Stimulated activated effector memory CD8-positive, alpha-beta T cell treated with anti-CD3 and anti-CD28 coated beads, Interleukin-12 subunit alpha, Interleukin-12 subunit beta, amount 100 ng/mL, for 72 hours (primary cell): ENCODE data around the gene XPNPEP2.

ENCODE experiments used
- ATAC-seq: fragments of 150-1000 bp; cut with Tn5 transposase; 2 replicates; pipeline ENCODE4 v1.10.0; 2021
- DNase-seq, 2 donors: peaks; one replicate each; pipeline ENCODE4 v3.0.0; 2021 to 2022; ENCODE audit warnings: low spot score in 2 of 2
- H3K27ac Mint-ChIP-seq: one replicate; pipeline ENCODE4 v1.8.0; 2022; ENCODE audit warnings: mild to moderate bottlenecking, mixed read lengths
- H3K36me3 Mint-ChIP-seq: one replicate; pipeline ENCODE4 v1.8.0; 2022; ENCODE audit warnings: mild to moderate bottlenecking, mixed read lengths
- H3K4me1 Mint-ChIP-seq: one replicate; pipeline ENCODE4 v1.8.0; 2022; ENCODE audit warnings: mixed read lengths
- H3K4me3 Mint-ChIP-seq: one replicate; pipeline ENCODE4 v1.8.0; 2022; ENCODE audit warnings: mild to moderate bottlenecking, mixed read lengths
- H3K9me3 Mint-ChIP-seq: one replicate; pipeline ENCODE4 v1.8.0; 2022; ENCODE audit warnings: mixed read lengths

The XPNPEP2 gene

GRCh38 chrX:129738466-129739308, at the start of gene XPNPEP2:
Gene XPNPEP2, plus strand, starts transcription at chrX:129738979. Its CDS starts 235 bp downstream, at chrX:129739214.
- Mint-ChIP-seq H3K27ac (peak within 1 kb of the TSS; percentile 74), H3K4me3 (no peak within 1 kb of the TSS), H3K36me3 (peaks cover 6% of the 10 kb centered on the region), H3K4me1 (peaks cover 35% of the 10 kb centered on the region), H3K9me3 (no peaks in the 10 kb centered on the region)
- ATAC-seq, result no peak
- DNase-seq, result no peak

GRCh38 chrX:129689796-129690195, 49.0 kb upstream of the XPNPEP2 start:
- H3K4me3 Mint-ChIP-seq, result no peak overlapping the region
- DNase-seq, result no peak
- no peak overlapping the region for H3K27ac Mint-ChIP-seq
- H3K9me3 Mint-ChIP-seq, result no peaks in the 10 kb centered on the region
- H3K36me3 Mint-ChIP-seq, result no peaks in the 10 kb centered on the region
- no peak for ATAC-seq
- no peaks in the 10 kb centered on the region for H3K4me1 Mint-ChIP-seq

- no peaks in the 10 kb centered on the region for H3K36me3 Mint-ChIP-seq
- H3K4me1 Mint-ChIP-seq, result no peaks in the 10 kb centered on the region
- H3K4me3 Mint-ChIP-seq, result no peak overlapping the region
- ATAC-seq (no peak), DNase-seq (no peak)
- no peak overlapping the region for H3K27ac Mint-ChIP-seq
- H3K9me3 Mint-ChIP-seq, result no peaks in the 10 kb centered on the region
These were observed 48.3 kb upstream of the XPNPEP2 start for GRCh38 chrX:129690435-129690834.

DNA sequence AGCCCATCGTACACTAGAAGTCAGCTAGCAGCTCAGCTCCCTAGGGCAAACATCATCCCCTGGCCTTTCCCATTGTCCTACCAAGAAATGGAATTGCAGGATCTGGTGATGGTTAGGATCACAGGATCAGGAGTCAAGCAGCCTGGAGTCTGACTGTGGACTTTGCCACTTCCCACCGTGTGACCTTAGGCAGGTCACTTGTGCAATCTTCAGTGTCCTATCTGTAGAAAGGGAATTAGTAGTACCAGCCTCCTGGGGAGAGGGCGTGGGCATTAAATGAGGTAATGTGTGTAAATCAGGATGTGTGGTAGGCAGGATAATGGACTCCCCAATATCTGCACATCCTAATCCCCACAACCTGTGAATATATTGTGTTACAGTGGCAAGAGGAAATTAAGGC, 45.4 kb upstream of the XPNPEP2 start:
- Mint-ChIP-seq H3K27ac (no peak overlapping the region), H3K4me3 (no peak overlapping the region), H3K9me3 (no peaks in the 10 kb centered on the region), H3K4me1 (no peaks in the 10 kb centered on the region), H3K36me3 (no peaks in the 10 kb centered on the region)
- no peak for DNase-seq
- no peak for ATAC-seq

GRCh38 chrX:129694805-129695204, 44.0 kb upstream of the XPNPEP2 start:
- DNase-seq (no peak), ATAC-seq (no peak)
- Mint-ChIP-seq H3K27ac (no peak overlapping the region), H3K9me3 (no peaks in the 10 kb centered on the region), H3K4me3 (no peak overlapping the region), H3K4me1 (no peaks in the 10 kb centered on the region), H3K36me3 (no peaks in the 10 kb centered on the region)

DNA sequence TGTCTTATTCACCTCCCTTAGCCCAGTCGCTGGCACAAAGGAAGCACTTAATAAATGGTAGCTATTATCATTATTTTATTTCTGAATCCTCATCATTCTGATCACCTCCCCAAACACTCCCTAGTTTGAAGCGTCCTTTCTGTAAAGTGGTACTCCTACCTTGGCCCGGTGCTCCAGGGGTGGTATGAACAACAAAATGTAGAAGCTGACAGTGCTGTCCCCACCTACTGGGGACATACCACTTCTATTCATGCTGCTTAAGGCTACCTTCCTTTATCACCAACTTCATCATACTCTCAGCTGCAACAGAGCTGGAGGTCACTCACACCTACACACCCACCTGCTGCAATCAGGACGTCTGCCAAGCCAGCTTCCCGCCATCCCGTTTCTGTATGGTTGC, 43.2 kb upstream of the XPNPEP2 start:
- no peaks in the 10 kb centered on the region for H3K9me3 Mint-ChIP-seq
- H3K36me3 Mint-ChIP-seq, result no peaks in the 10 kb centered on the region
- H3K4me3 Mint-ChIP-seq, result no peak overlapping the region
- DNase-seq (no peak), ATAC-seq (no peak)
- H3K4me1 Mint-ChIP-seq, result no peaks in the 10 kb centered on the region
- H3K27ac Mint-ChIP-seq, result no peak overlapping the region

DNA sequence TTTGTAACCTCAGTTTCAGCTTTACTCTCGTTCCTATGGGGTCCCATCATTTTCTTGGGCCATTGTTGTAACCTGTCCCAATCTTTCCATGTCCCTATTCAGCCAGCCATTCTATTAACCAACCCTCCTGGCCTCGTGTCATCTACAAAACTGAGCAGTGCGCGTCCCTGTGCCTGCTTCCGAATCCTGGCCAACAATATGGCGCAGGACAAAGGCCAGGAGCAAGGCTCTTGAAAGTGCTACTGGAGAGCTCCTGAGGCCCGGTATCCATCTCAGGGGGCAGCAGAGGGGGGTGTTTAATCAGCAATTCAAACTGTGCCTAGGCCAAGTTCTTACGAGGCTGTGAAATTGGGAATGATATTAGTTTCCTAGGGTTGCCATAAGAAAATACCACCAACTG, 42.8 kb upstream of the XPNPEP2 start:
- H3K9me3 Mint-ChIP-seq, result no peaks in the 10 kb centered on the region
- H3K36me3 Mint-ChIP-seq, result no peaks in the 10 kb centered on the region
- no peak overlapping the region for H3K27ac Mint-ChIP-seq
- DNase-seq (no peak), ATAC-seq (no peak)
- H3K4me1 Mint-ChIP-seq, result no peaks in the 10 kb centered on the region
- H3K4me3 Mint-ChIP-seq, result no peak overlapping the region

DNA sequence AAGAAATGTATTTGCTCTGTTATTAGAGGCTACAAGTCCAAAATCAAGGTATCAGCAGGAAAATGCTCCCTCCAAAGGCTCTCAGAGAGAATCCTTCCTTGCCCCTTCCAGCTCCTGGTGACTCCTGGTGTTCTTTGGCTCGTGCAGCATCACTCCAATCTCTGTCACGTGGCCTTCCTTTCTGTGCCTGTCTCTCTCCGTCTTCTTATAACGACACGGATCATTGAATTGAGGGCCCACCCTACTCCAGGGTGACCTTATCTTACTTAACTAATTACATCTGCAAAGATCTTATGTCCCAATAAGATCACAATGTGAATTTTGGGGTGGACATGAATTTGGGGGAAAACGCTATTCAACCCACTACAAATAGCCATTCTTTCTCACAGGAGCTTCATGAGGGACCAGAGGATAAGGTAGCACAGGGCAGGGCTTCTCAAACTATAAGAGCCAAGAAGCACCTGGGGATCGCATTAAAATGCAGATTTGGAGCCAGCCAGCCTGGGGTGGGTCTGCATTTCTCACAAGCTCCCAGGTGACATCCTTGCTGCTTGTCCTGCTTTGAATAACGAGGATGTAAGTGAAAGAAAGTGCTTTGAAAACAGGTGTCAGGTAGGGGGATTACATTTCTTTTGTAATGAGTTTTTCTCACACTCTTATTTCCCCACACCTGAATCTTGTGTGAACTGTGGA, 42.2 kb upstream of the XPNPEP2 start:
- Mint-ChIP-seq H3K36me3 (no peaks in the 10 kb centered on the region), H3K9me3 (no peaks in the 10 kb centered on the region), H3K27ac (no peak overlapping the region), H3K4me3 (no peak overlapping the region), H3K4me1 (no peaks in the 10 kb centered on the region)
- ATAC-seq (no peak), DNase-seq (no peak)

DNA sequence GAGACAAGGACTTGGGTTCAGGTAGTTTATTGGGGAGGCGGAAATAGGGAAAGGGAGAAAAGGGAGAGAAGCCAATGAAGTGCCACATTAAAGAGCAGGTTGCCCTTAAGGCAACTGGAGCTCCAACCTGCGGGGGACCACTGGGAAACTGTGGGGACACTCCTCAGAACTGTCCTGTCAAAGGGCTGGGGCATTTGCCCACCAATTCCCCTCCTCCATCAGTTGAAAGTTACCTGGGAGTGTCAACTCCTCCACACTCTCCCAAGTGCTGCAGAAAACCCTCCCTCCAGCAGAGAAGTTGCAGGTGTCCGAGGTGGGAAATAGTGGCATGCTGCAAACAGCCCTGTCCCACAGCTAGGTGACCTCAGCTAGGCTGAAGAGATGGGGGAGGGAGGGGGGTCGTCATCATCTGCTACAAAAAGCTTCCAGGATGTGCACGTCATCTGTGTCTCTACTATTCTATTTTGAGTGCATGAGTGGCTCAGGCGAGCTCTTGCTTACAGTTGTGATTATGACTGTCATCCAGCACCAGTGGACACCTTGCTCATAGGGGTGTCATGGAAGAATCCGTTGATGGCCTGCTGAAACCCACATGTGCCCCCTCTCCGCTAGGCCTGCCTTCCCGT, 41.5 kb upstream of the XPNPEP2 start:
- H3K4me1 Mint-ChIP-seq, result no peaks in the 10 kb centered on the region
- H3K27ac Mint-ChIP-seq, result no peak overlapping the region
- no peaks in the 10 kb centered on the region for H3K9me3 Mint-ChIP-seq
- H3K36me3 Mint-ChIP-seq, result no peaks in the 10 kb centered on the region
- ATAC-seq (no peak), DNase-seq (no peak)
- no peak overlapping the region for H3K4me3 Mint-ChIP-seq

DNA sequence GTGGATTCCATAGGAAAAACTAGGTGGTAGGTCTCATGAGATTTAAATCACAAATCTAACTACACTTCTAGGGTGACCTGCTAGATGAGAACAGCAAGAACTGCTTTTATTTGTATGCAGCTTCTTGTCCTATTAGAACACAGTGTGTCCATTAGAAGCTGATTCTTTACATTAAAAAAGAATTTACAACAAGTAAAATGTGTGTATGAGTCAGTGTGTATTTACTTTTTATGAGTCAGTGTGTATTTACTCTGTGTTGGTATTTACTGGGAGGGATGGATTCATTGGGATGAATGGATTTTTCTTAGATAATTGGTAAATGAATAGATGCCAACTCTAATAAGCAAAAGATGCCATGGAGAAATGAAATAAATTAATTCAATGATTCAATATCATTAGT, 40.6 kb upstream of the XPNPEP2 start:
- DNase-seq (no peak), ATAC-seq (no peak)
- H3K27ac Mint-ChIP-seq, result no peak overlapping the region
- no peaks in the 10 kb centered on the region for H3K36me3 Mint-ChIP-seq
- H3K9me3 Mint-ChIP-seq, result no peaks in the 10 kb centered on the region
- H3K4me3 Mint-ChIP-seq, result no peak overlapping the region
- no peaks in the 10 kb centered on the region for H3K4me1 Mint-ChIP-seq

GRCh38 chrX:129700536-129700935, 38.2 kb upstream of the XPNPEP2 start:
- Mint-ChIP-seq H3K27ac (no peak overlapping the region), H3K36me3 (no peaks in the 10 kb centered on the region), H3K4me1 (no peaks in the 10 kb centered on the region), H3K4me3 (no peak overlapping the region), H3K9me3 (no peaks in the 10 kb centered on the region)
- ATAC-seq, result no peak
- no peak for DNase-seq

DNA sequence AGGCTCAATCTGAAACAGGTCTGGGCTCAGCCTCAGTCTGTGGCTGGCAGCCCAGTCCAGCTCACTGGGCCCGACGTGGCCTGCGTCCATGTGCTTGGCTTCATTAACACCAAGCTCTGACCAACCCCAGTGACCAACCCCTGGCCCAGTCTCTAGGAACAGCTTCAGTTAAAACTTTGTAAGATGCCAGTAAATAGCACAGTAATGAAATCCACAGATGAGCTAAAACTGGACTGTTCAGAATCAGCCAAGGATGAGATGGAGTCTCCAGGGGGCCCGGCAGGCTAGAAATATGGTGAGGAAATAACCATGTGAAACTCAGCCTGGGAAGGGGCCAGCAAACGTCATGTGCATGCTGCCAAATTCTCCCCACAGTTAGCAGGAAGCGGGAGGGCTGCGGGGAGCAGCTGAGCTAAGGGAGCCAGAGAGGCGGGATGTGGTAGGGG, 37.1 kb upstream of the XPNPEP2 start:
- DNase-seq, result no peak
- no peaks in the 10 kb centered on the region for H3K36me3 Mint-ChIP-seq
- no peak overlapping the region for H3K27ac Mint-ChIP-seq
- H3K9me3 Mint-ChIP-seq, result no peaks in the 10 kb centered on the region
- no peak overlapping the region for H3K4me3 Mint-ChIP-seq
- ATAC-seq, result no peak
- H3K4me1 Mint-ChIP-seq, result no peaks in the 10 kb centered on the region

DNA sequence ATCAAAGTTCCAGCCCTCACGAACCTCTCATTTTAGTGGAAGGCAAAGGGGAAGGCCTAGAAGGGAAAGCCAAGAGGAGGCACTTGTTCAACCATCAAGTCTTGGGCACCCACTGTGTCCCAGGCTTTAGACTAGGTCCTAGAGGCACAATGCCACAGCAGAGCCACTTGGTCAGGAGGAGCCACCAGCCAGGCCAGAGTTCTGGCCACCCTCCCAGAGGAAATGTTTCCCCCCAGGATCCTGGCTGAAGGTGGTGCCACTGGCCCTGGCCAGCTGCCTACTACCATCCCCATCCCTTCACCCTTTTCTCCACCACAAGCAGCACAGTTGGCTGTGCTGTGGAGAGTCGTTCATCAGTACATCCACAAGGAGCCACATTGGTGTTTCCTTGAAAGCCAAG, 34.3 kb upstream of the XPNPEP2 start:
- Mint-ChIP-seq H3K27ac (no peak overlapping the region), H3K4me3 (no peak overlapping the region), H3K4me1 (peaks cover 6% of the 10 kb centered on the region), H3K36me3 (no peaks in the 10 kb centered on the region), H3K9me3 (no peaks in the 10 kb centered on the region)
- ATAC-seq (no peak), DNase-seq (no peak)

DNA sequence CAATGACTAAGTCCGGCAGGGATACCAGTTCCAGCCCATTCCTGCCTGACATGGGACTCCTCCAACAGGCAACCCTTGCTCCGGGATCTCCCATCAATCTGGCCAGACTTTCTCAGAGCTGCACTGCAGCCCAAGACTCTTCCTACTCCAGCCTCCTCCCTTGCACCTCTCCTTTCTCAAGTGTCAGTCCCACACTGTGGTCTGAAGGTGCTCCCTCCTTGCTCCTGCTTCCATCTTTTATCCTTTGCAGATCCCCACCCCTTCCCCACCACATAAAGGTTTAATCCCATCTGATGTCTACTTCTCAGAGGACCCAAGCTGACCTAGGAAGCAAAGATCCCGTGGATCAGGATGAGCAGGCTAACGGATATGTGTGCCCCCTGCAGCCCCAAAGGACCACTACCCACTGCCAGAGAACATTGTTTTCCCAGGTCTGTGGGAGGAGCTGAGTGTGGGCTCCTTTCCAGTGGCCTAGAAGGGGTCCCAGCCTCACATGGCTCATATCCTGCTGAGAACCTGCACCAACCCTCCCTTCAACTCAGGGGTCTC, 33.3 kb upstream of the XPNPEP2 start:
- Mint-ChIP-seq H3K36me3 (no peaks in the 10 kb centered on the region), H3K27ac (no peak overlapping the region), H3K4me3 (no peak overlapping the region), H3K4me1 (peaks cover 6% of the 10 kb centered on the region), H3K9me3 (no peaks in the 10 kb centered on the region)
- ATAC-seq (no peak), DNase-seq (no peak)

DNA sequence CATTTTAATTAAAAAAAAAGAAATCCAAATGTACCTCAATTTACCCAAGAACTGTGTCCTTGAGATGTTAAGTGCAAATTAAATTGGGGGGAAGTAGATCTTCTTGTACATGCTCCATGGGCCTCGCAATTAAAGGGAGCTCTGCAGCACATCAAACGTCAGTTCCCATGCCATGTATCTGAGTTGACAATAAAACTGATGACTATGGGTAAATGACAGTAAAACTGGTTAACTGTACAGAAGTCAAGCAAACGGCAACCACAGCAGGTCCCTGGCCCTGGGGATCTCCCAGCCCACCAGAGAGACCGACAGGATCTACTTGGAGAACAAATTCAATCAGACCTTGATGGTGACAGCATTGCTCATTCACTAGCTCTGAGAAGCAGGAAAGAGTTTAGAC, 32.8 kb upstream of the XPNPEP2 start:
- H3K36me3 Mint-ChIP-seq, result no peaks in the 10 kb centered on the region
- no peak for ATAC-seq
- H3K4me3 Mint-ChIP-seq, result no peak overlapping the region
- H3K9me3 Mint-ChIP-seq, result no peaks in the 10 kb centered on the region
- DNase-seq, result no peak
- no peak overlapping the region for H3K27ac Mint-ChIP-seq
- peaks cover 6% of the 10 kb centered on the region for H3K4me1 Mint-ChIP-seq
